ENCODE results near the gene AKR1C4. TPM values are rescaled to one million over a fixed set of nuclear protein-coding genes. Genes with fewer than 3 reads are reported as not detected.
"Not testable (repeated sequence)": the region's sequence is repeated elsewhere in the genome, so short reads cannot be mapped to it uniquely, and the experiment has no call there.

AKR1C4 gene
- polyA plus RNA-seq, 3 donors: 0.10 TPM; not detected in 2

GRCh38 chr10:5195727-5196374 is 786 bp upstream of the AKR1C4 start:
- no peak for DNase-seq (ENCODE audit: extremely low read depth in 1 of 11, low read depth in 9 of 11, low spot score in 4 of 11)

GRCh38 chr10:5198386-5198785 is 1.7 kb downstream of the AKR1C4 start:
- no peak for DNase-seq (ENCODE audit: extremely low read depth in 1 of 11, low read depth in 9 of 11, low spot score in 4 of 11)

GRCh38 chr10:5199398-5199797 is 2.8 kb downstream of the AKR1C4 start:
- no peak for DNase-seq (ENCODE audit: extremely low read depth in 1 of 11, low read depth in 9 of 11, low spot score in 4 of 11)

GRCh38 chr10:5206799-5207198 is 10.2 kb downstream of the AKR1C4 start:
- DNase-seq (ENCODE audit: extremely low read depth in 1 of 11, low read depth in 9 of 11, low spot score in 4 of 11): no peak

GRCh38 chr10:5209776-5210175 is 13.1 kb downstream of the AKR1C4 start:
- not testable (repeated sequence) for DNase-seq (ENCODE audit: extremely low read depth in 1 of 11, low read depth in 9 of 11, low spot score in 4 of 11)

GRCh38 chr10:5210261-5210660 is 13.6 kb downstream of the AKR1C4 start:
- DNase-seq (ENCODE audit: extremely low read depth in 1 of 11, low read depth in 9 of 11, low spot score in 4 of 11): not testable (repeated sequence)

GRCh38 chr10:5211696-5212536 is 15.3 kb downstream of the AKR1C4 start:
- DNase-seq (ENCODE audit: extremely low read depth in 1 of 11, low read depth in 9 of 11, low spot score in 4 of 11): no peak

- DNase-seq (ENCODE audit: extremely low read depth in 1 of 11, low read depth in 9 of 11, low spot score in 4 of 11): no peak
These were observed 20.2 kb downstream of the AKR1C4 start for GRCh38 chr10:5216801-5217200.

- no peak for DNase-seq (ENCODE audit: extremely low read depth in 1 of 11, low read depth in 9 of 11, low spot score in 4 of 11)
These were observed 22.6 kb downstream of the AKR1C4 start for GRCh38 chr10:5219262-5219661.

GRCh38 chr10:5222942-5223341 is 26.3 kb downstream of the AKR1C4 start:
- DNase-seq (ENCODE audit: extremely low read depth in 1 of 11, low read depth in 9 of 11, low spot score in 4 of 11): not testable (repeated sequence)

GRCh38 chr10:5229019-5229418 is 32.4 kb downstream of the AKR1C4 start:
- no peak for DNase-seq (ENCODE audit: extremely low read depth in 1 of 11, low read depth in 9 of 11, low spot score in 4 of 11)

GRCh38 chr10:5233324-5233723 is 36.7 kb downstream of the AKR1C4 start:
- DNase-seq (ENCODE audit: extremely low read depth in 1 of 11, low read depth in 9 of 11, low spot score in 4 of 11): no peak

GRCh38 chr10:5234106-5234860 is 37.6 kb downstream of the AKR1C4 start:
- no peak for DNase-seq (ENCODE audit: extremely low read depth in 1 of 11, low read depth in 9 of 11, low spot score in 4 of 11)

- DNase-seq (ENCODE audit: extremely low read depth in 1 of 11, low read depth in 9 of 11, low spot score in 4 of 11): not testable (repeated sequence)
These were observed 40.9 kb downstream of the AKR1C4 start for GRCh38 chr10:5237541-5237940.

GRCh38 chr10:5242585-5242984 is 45.9 kb downstream of the AKR1C4 start:
- no peak for DNase-seq (ENCODE audit: extremely low read depth in 1 of 11, low read depth in 9 of 11, low spot score in 4 of 11)

GRCh38 chr10:5243521-5243987 is 46.9 kb downstream of the AKR1C4 start:
- DNase-seq (ENCODE audit: extremely low read depth in 1 of 11, low read depth in 9 of 11, low spot score in 4 of 11): no peak

- no peak for DNase-seq (ENCODE audit: extremely low read depth in 1 of 11, low read depth in 9 of 11, low spot score in 4 of 11)
These were observed 55.8 kb downstream of the AKR1C4 start for GRCh38 chr10:5252177-5253037.

- DNase-seq (ENCODE audit: extremely low read depth in 1 of 11, low read depth in 9 of 11, low spot score in 4 of 11): no peak
These were observed 57.9 kb downstream of the AKR1C4 start for GRCh38 chr10:5254488-5254887.

- DNase-seq (ENCODE audit: extremely low read depth in 1 of 11, low read depth in 9 of 11, low spot score in 4 of 11): not testable (repeated sequence)
These were observed 61.1 kb downstream of the AKR1C4 start for GRCh38 chr10:5257768-5258167.

All from renal cortex interstitium (tissue), 11 donors.